ENCODE data around the gene SLAMF9.

Gene SLAMF9

GRCh38 chr1:159945483-159946241 lies 8.4 kb downstream of the SLAMF9 start, which contains the start of gene IGSF9:
Gene IGSF9, minus strand, starts transcription at chr1:159945613. Its CDS starts 2,159 bp downstream, at chr1:159943454.
- peak; percentile 70 to 74 for DNase-seq (ENCODE audit: low read depth in 2 of 2)

GRCh38 chr1:159944623-159945455 lies 9.2 kb downstream of the SLAMF9 start:
- no peak for DNase-seq (ENCODE audit: low read depth in 2 of 2)

GRCh38 chr1:159943908-159944622 lies 10.0 kb downstream of the SLAMF9 start:
- no peak for DNase-seq (ENCODE audit: low read depth in 2 of 2)

DNA sequence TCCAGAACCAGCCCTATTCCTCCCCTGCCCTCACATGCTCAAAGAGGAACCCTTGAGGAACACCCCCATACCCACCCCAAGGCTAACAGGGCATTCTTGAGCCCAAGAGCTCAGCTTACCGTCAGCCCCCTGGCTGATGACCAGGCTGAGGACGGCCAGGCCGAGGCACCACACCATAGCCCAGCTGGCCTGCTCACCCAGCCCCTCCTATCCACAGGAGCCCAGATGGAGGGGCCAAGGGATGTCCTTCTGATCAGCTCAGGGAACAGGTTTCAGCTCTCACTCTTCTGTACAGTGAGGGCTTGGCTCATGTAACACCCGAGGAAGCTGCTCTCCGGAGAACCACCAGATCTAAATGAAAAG lies 10.8 kb downstream of the SLAMF9 start:
- no peak for DNase-seq (ENCODE audit: low read depth in 2 of 2)

DNA sequence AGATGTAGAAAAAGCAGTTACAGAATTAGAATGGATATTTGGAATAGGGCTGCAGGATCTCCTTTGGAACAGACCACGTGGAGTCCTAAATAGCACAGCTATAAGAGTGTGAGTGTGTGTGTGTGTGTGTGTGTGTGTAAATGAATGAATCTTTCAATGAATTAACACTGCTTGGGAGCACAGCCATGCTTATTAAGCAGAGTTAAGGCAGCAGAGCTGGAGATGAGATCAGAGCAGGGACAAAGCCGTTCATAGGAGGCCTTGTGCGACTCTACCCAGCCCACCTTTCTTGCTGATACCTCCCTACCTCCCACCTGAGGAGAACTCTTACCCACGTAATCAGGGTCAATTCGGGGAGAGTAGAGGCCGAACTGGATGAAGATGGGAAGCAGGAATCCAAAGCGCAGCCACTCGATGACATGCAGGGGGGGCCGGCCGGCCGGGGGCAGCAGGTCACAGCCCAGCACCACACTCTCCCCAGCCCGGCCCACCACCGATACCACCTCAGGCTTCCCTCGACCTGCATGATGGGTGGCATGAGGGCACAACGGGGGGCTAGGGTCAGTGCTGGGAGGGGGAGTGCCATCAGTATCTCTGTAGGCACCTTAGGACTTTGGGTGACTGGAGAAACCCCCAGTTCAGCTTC lies 11.3 kb downstream of the SLAMF9 start:
- DNase-seq (ENCODE audit: low read depth in 2 of 2), result no peak

GRCh38 chr1:159941591-159942560 lies 12.2 kb downstream of the SLAMF9 start:
- DNase-seq (ENCODE audit: low read depth in 2 of 2), result no peak

- DNase-seq (ENCODE audit: low read depth in 2 of 2), result no peak
Observed at GRCh38 chr1:159941141-159941540, 12.9 kb downstream of the SLAMF9 start.

GRCh38 chr1:159940006-159940620 lies 13.9 kb downstream of the SLAMF9 start:
- no peak for DNase-seq (ENCODE audit: low read depth in 2 of 2)

GRCh38 chr1:159939678-159940002 lies 14.4 kb downstream of the SLAMF9 start:
- no peak for DNase-seq (ENCODE audit: low read depth in 2 of 2)

GRCh38 chr1:159938905-159939677 lies 14.9 kb downstream of the SLAMF9 start:
- DNase-seq (ENCODE audit: low read depth in 2 of 2), result no peak

GRCh38 chr1:159938211-159938852 lies 15.7 kb downstream of the SLAMF9 start:
- no peak for DNase-seq (ENCODE audit: low read depth in 2 of 2)

DNA sequence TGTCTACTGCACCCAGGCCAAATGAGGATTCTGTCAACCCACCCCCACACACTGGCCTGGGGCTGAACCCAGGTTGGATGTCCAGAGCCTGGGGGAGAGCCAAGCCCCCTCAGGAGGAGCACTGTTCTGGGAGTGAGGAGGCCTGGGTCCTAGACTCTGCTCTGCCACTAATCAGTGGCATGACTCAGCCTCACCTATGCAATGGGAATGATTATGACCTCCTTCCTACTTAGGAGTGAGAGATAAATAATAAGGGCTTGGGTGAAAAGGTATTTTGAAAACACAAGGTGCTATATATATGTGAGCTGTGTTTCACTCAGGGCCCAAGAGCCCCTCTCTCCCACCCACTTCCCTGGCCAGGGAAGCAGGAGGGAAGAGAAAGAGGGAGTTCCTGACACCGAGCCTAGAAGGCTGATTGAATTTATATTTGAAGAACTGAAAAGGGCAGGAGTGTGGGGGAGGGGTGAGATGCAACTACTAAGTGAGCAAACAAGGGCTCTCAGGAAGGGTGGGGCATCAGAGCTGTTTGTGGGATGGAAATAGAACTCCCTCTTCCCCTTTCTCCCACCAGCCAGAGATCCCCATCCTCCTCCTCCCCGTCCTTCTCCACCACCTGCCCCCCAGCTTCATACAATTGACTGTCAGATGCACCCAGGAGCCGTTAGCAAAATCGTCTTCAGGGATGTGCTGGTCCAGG lies 16.8 kb downstream of the SLAMF9 start:
- no peak for DNase-seq (ENCODE audit: low read depth in 2 of 2)

GRCh38 chr1:159936273-159936904 lies 17.6 kb downstream of the SLAMF9 start:
- DNase-seq (ENCODE audit: low read depth in 2 of 2), result peak; percentile 65 to 78

DNA sequence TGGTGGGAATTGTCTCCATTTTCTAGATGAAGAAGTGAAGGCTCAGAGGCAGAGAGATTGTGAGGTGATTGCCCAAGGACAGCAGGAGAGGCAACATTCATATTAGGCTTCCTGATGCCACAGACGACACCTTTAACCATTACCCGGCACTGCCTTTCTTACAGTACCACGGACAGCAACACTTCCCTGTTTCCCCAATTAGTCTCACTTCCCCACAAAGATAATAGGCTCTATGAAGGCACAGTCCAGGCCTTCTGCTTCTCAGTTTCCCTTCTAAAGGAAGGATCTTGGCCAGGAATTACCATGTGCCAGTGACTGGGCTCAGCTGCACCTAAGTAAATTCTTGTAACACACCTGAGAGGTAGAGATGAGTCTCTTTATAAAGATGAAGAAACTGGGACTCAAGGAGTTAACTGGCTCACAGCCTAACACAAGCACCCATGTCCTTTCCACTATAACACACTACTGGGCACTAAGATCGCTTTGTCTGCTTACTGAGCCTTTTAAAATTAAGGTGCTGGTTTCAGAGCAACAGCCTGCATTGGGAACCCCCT lies 18.2 kb downstream of the SLAMF9 start:
- no peak for DNase-seq (ENCODE audit: low read depth in 2 of 2)

DNA sequence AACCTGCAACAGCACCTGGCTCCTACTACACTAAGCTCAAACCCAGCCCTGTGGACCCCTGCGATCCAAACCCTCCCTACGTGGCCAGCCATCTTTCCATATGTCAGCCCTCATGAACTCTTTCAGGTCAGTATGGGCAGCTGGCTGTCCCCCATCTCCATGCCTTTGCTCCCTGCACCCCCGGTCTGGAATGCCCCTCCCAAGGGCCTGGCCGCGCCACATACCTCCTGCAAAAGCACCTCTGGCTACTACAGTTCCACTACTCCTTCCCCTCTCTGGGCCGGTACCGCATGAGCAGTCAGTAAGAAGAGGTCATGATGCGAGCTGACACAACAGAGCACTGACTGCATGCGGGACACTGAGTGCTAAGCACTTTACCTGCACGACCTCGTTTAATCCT lies 18.7 kb downstream of the SLAMF9 start:
- DNase-seq (ENCODE audit: low read depth in 2 of 2), result no peak

DNA sequence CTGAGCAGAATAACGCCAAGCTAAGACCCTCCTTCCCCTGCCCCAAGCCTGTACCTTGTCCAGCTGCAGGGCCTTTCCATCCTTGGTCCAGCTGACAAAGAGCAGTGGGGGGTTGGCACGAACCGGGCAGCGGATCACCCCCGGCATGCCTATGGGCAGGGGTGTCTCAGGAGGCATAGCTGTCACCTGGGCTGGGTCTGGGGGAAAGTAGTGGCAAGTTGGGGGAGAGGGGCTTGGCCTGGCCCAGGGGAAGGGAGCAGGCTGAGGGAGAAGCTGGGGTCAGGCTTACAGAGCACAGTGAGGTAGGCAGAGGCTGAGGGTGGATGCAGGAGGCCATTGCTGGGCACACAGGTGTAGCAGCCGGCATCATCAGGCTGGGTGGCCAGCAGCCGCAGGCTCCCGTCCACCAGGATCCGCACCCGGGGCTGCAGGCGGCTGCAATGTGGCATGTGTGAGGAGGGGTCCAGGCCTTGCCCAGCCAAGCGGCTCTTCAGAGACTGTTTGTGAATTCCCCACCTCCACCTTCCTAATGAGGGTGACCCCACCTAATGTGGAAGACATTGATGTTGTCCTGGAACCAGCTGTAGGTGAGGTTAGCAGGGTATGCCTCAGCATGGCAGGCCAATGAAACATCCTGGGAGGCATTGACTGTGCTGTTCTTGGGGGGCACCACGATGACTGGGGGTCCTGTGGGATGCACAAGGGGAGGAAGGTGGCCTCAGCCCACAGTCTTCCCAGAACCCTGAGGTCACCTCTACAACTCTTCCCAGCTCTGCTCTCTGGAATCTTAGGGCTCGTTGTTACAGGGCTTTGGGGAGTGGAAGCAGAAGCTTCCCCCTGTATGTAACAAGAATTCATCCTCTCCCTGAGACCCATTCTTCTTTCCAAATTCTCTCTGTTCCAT lies 19.6 kb downstream of the SLAMF9 start:
- no peak for DNase-seq (ENCODE audit: low read depth in 2 of 2)

- DNase-seq (ENCODE audit: low read depth in 2 of 2), result no peak
Observed at GRCh38 chr1:159933347-159933746, 20.7 kb downstream of the SLAMF9 start.
